K562 (cell line): ENCODE measurements around the gene AKAP13.

Source experiments
- SNAPC5 ChIP-seq: fragments of 250-450 bp; sonication (Bioruptor Pico); IDR thresholded peaks from 2 replicates; pipeline ENCODE4 v1.8.0; 2021; ENCODE audit warnings: moderate library complexity, mild to moderate bottlenecking, inconsistent platforms
- ZNF639 ChIP-seq, 2 experiments: fragments of 200-800 bp in 1 of 2; sonication (Bioruptor generic) in 1 of 2; sonication (generic) in 1 of 2; formaldehyde crosslinking in 1 of 2; IDR thresholded peaks in 1 of 2; conservative IDR thresholded peaks in 1 of 2; 2 replicates each; pipeline versions ENCODE4 v1.5.0 to v1.6.1; 2016 to 2020; ENCODE audit warnings: missing compliant biosample characterization in 1 of 2, missing genetic modification characterization in 1 of 2, missing genetic modification reagents in 1 of 2

GRCh38 chr15:85494048-85494777, 113.8 kb downstream of the AKAP13 start:
- TF ChIP-seq SNAPC5 (CRISPR knock-in tag) = no peak
- no peak for TF ChIP-seq ZNF639 (CRISPR knock-in tag; conservative IDR thresholded peaks at IDR 0.05 in 1 of 2, IDR thresholded peaks at IDR 0.05 in 1 of 2)
